H1 (cell line): Measurements from ENCODE around the gene TMEM235. TPM values are rescaled to one million over a fixed set of nuclear protein-coding genes. Genes with fewer than 3 reads are reported as not detected.

Experiments
- CTCF ChIA-PET: fragments of 300-600 bp; sonication (Branson Sonifier 250); formaldehyde crosslinking; loops from one replicate; lab custom pipeline; 2021; ENCODE audit not compliant: partially characterized antibody; lab: Charles Lee
- POLR2A ChIA-PET: fragments of 300-600 bp; sonication (Branson Sonifier 250); formaldehyde crosslinking; loops from one replicate; lab custom pipeline; 2021; ENCODE audit warnings: inconsistent platforms; ENCODE audit not compliant: partially characterized antibody; lab: Charles Lee
- DNase-seq, 2 experiments: peaks; one replicate each; pipeline versions ENCODE4 v3.0.0 to v3.0.0-alpha.2; 2010 to 2022; ENCODE audit warnings: low spot score in 2 of 2, low read depth in 1 of 2, mixed read lengths in 1 of 2
- FAIRE-seq: peaks from 2 replicates; lab custom pipeline; 2011; peaks lifted over from hg19 to GRCh38; lab: Jason Lieb, UNC
- H2AFZ ChIP-seq: 2 replicates; pipeline ENCODE4 v1.8.1; 2012; ENCODE audit warnings: low read length, inconsistent platforms
- H2AK5ac ChIP-seq: 2 replicates; pipeline ENCODE4 v1.6.1; 2013; ENCODE audit warnings: low read depth, low read length
- H2BK120ac ChIP-seq: replicated peaks from 2 replicates; pipeline ENCODE3; 2013; ENCODE audit warnings: low read depth, low read length, inconsistent platforms
- H2BK12ac ChIP-seq: 2 replicates; pipeline ENCODE4 v1.6.1; 2013; ENCODE audit warnings: low read depth, low read length
- H2BK15ac ChIP-seq: 2 replicates; pipeline ENCODE4 v1.6.1; 2013; ENCODE audit warnings: low read length
- H2BK20ac ChIP-seq: 2 replicates; pipeline ENCODE4 v1.6.1; 2013; ENCODE audit warnings: low read length
- H2BK5ac ChIP-seq: 2 replicates; pipeline ENCODE4 v1.6.1; 2013; ENCODE audit warnings: low read depth, low read length
- H3K14ac ChIP-seq: 2 replicates; pipeline ENCODE4 v1.6.1; 2013; ENCODE audit warnings: inconsistent platforms; ENCODE audit not compliant: insufficient read length
- H3K18ac ChIP-seq: 2 replicates; pipeline ENCODE4 v1.6.1; 2013; ENCODE audit warnings: low read length; ENCODE audit errors: extremely low read depth
- H3K23ac ChIP-seq: 2 replicates; pipeline ENCODE4 v1.6.1; 2013; ENCODE audit warnings: inconsistent platforms; ENCODE audit not compliant: insufficient read length
- H3K23me2 ChIP-seq: 2 replicates; pipeline ENCODE4 v1.6.1; 2013; ENCODE audit warnings: low read depth, low read length
- H3K27ac ChIP-seq: 2 replicates; pipeline ENCODE4 v1.6.1; 2011; ENCODE audit warnings: low read depth, low read length, inconsistent platforms
- H3K27me3 ChIP-seq, 4 experiments: replicated peaks in 1 of 4; 1 replicate in 1 of 4; 2 replicates in 3 of 4; pipeline versions ENCODE4 v1.6.1 to v1.8.1; 2011 to 2013; ENCODE audit warnings: low read length in 3 of 4, mild to moderate bottlenecking in 3 of 4, inconsistent platforms in 2 of 4, mixed read lengths in 2 of 4, moderate library complexity in 1 of 4; ENCODE audit not compliant: control insufficient read depth in 3 of 4, insufficient read depth in 3 of 4; ENCODE audit errors: extremely low read depth in 1 of 4
- H3K36me3 ChIP-seq, 4 experiments: 2 replicates each; pipeline versions ENCODE4 v1.6.1 to v1.8.1; 2011 to 2013; ENCODE audit warnings: mild to moderate bottlenecking in 4 of 4, low read length in 3 of 4, moderate library complexity in 2 of 4, control low read depth in 1 of 4, inconsistent platforms in 1 of 4; ENCODE audit not compliant: insufficient read depth in 4 of 4, control insufficient read depth in 2 of 4
- H3K4ac ChIP-seq: replicated peaks from 2 replicates; pipeline ENCODE3; 2013; ENCODE audit warnings: low read length, low read depth, mixed read lengths, inconsistent platforms; ENCODE audit not compliant: insufficient read length
- H3K4me1 ChIP-seq, 4 experiments: replicated peaks in 1 of 4; 1 replicate in 1 of 4; 2 replicates in 3 of 4; pipeline versions ENCODE4 v1.6.1 to v1.8.1; 2011 to 2013; ENCODE audit warnings: low read length in 3 of 4, inconsistent platforms in 2 of 4, mixed read lengths in 1 of 4; ENCODE audit not compliant: insufficient read depth in 4 of 4, control insufficient read depth in 3 of 4
- H3K4me2 ChIP-seq, 2 experiments: 2 replicates each; pipeline versions ENCODE4 v1.6.1 to v1.8.1; 2011 to 2013; ENCODE audit warnings: low read depth in 2 of 2, low read length in 2 of 2, control low read depth in 1 of 2, inconsistent platforms in 1 of 2, mild to moderate bottlenecking in 1 of 2; ENCODE audit not compliant: insufficient read depth in 1 of 2
- H3K4me3 ChIP-seq, 4 experiments: fragments of 200-600, 300-600 bp in 1 of 4; sonication (generic), shearing (Covaris generic), sonication (Bioruptor Twin) in 1 of 4; 2 replicates each; pipeline versions ENCODE4 v1.5.1 to v1.8.1; 2011 to 2016; ENCODE audit warnings: low read length in 4 of 4, low read depth in 3 of 4, control low read depth in 2 of 4, inconsistent platforms in 2 of 4, mild to moderate bottlenecking in 2 of 4, mixed read lengths in 1 of 4, moderate library complexity in 1 of 4; ENCODE audit not compliant: insufficient read depth in 2 of 4; ENCODE audit errors: extremely low read depth in 1 of 4
- H3K56ac ChIP-seq: replicated peaks from 2 replicates; pipeline ENCODE3; 2013; ENCODE audit warnings: low read depth, mild to moderate bottlenecking, mixed read lengths, low read length, inconsistent platforms; ENCODE audit not compliant: insufficient read length
- H3K79me1 ChIP-seq: 2 replicates; pipeline ENCODE4 v1.6.1; 2013; ENCODE audit warnings: low read depth, low read length, control low read depth
- H3K79me2 ChIP-seq, 2 experiments: 2 replicates each; pipeline versions ENCODE4 v1.6.1 to v1.8.1; 2012 to 2013; ENCODE audit warnings: low read length in 2 of 2, mild to moderate bottlenecking in 2 of 2, inconsistent platforms in 1 of 2; ENCODE audit not compliant: insufficient read depth in 2 of 2, control insufficient read depth in 1 of 2
- H3K9ac ChIP-seq, 4 experiments: replicated peaks in 1 of 4; 1 replicate in 1 of 4; 2 replicates in 3 of 4; pipeline versions ENCODE4 v1.6.1 to v1.8.1; 2011 to 2013; ENCODE audit warnings: low read depth in 3 of 4, low read length in 3 of 4, control low read depth in 2 of 4, mild to moderate bottlenecking in 2 of 4, moderate library complexity in 2 of 4, inconsistent platforms in 1 of 4; ENCODE audit errors: extremely low read depth in 1 of 4
- H3K9me3 ChIP-seq, 2 experiments: 2 replicates each; pipeline versions ENCODE4 v1.6.1 to v1.8.1; 2012 to 2013; ENCODE audit warnings: mild to moderate bottlenecking in 2 of 2, moderate library complexity in 2 of 2, control low read depth in 1 of 2, inconsistent platforms in 1 of 2, low read depth in 1 of 2, low read length in 1 of 2, mixed read lengths in 1 of 2; ENCODE audit not compliant: insufficient read depth in 2 of 2
- H4K20me1 ChIP-seq, 2 experiments: replicated peaks in 1 of 2; 2 replicates each; pipeline versions ENCODE3 to v1.8.1; 2011 to 2013; ENCODE audit warnings: inconsistent platforms in 2 of 2, low read length in 2 of 2, mild to moderate bottlenecking in 1 of 2; ENCODE audit not compliant: insufficient read depth in 2 of 2, control insufficient read depth in 1 of 2
- H4K5ac ChIP-seq: 2 replicates; pipeline ENCODE4 v1.6.1; 2013; ENCODE audit warnings: low read length, low read depth, mixed read lengths, inconsistent platforms; ENCODE audit not compliant: insufficient read length
- H4K8ac ChIP-seq: 2 replicates; pipeline ENCODE4 v1.8.0; 2013; ENCODE audit warnings: mild to moderate bottlenecking, moderate library complexity, low read length, inconsistent platforms; ENCODE audit not compliant: insufficient read depth; ENCODE audit errors: extremely low read depth
- H4K91ac ChIP-seq: replicated peaks from 2 replicates; pipeline ENCODE3; 2013; ENCODE audit warnings: low read length, mixed read lengths, inconsistent platforms; ENCODE audit not compliant: insufficient read length
- BACH1 ChIP-seq: IDR thresholded peaks from 2 replicates; pipeline ENCODE4 v1.6.1; 2012; ENCODE audit warnings: low read length, improper control_type of control experiment
- CBX5 ChIP-seq: fragments of 300-800, 300-1000 bp; sonication (generic); IDR thresholded peaks from 2 replicates; pipeline ENCODE4 v1.7.1; 2016; ENCODE audit warnings: antibody characterized with exemption, low read length, low read depth
- CEBPB ChIP-seq: IDR thresholded peaks from 2 replicates; pipeline ENCODE4 v1.6.1; 2012; ENCODE audit warnings: low read depth, low read length
- JUN ChIP-seq: IDR thresholded peaks from 2 replicates; pipeline ENCODE4 v1.6.1; 2011; ENCODE audit warnings: low read depth, mild to moderate bottlenecking, improper control_type of control experiment, low read length
- KDM1A ChIP-seq: fragments of 200-600, 300-600 bp; sonication (generic); IDR thresholded peaks from 2 replicates; pipeline ENCODE4 v1.7.1; 2016; ENCODE audit warnings: mild to moderate bottlenecking, low read length, borderline replicate concordance
- RFX5 ChIP-seq: IDR thresholded peaks from 2 replicates; pipeline ENCODE4 v1.6.1; 2011; ENCODE audit warnings: low read depth, low read length, improper control_type of control experiment, borderline replicate concordance
- SP2 ChIP-seq: IDR thresholded peaks from 2 replicates; pipeline ENCODE4 v1.6.1; 2012; ENCODE audit warnings: mild to moderate bottlenecking, low read length, inconsistent platforms
- SP4 ChIP-seq: IDR thresholded peaks from 2 replicates; pipeline ENCODE4 v1.6.1; 2012; ENCODE audit warnings: low read length, inconsistent platforms
- SUZ12 ChIP-seq: fragments of 200-600 bp; sonication (generic); IDR thresholded peaks from 2 replicates; pipeline ENCODE4 v1.6.1; 2012; ENCODE audit warnings: mild to moderate bottlenecking, inconsistent platforms, low read length, moderate library complexity, mixed read lengths
- TBP ChIP-seq: IDR thresholded peaks from 2 replicates; pipeline ENCODE4 v1.6.1; 2011; ENCODE audit warnings: low read depth, low read length, improper control_type of control experiment
- TCF12 ChIP-seq: IDR thresholded peaks from 2 replicates; pipeline ENCODE4 v1.6.1; 2011; ENCODE audit warnings: low read depth, mild to moderate bottlenecking, low read length
- YY1 ChIP-seq: IDR thresholded peaks from 2 replicates; pipeline ENCODE4 v1.6.1; 2011; ENCODE audit warnings: low read depth, mild to moderate bottlenecking, low read length
- WGBS, 2 experiments: shearing (Covaris generic) in 1 of 2; methylation state at CpG; one replicate each; pipeline versions ENCODE4 v1.1.6 to v1.1.7; 2013 to 2015; ENCODE audit warnings: low lambda C conversion rate in 2 of 2, mixed read lengths in 2 of 2, inconsistent platforms in 1 of 2, low coverage in 1 of 2, missing lambda C conversion rate in 1 of 2; ENCODE audit not compliant: insufficient replicate concordance in 2 of 2, insufficient coverage in 1 of 2, insufficient read length in 1 of 2; ENCODE audit errors: extremely low coverage in 1 of 2, missing lambda C conversion rate in 1 of 2; 5-methylcytosine and 5-hydroxymethylcytosine counted together
- polyA plus RNA-seq, 7 experiments: library from polyadenylated mRNA; depleted of rRNA in 3 of 7; stranded (reverse) in 5 of 7; unstranded in 2 of 7; fragments of >200 nt in 5 of 7; fragments of 200-250 nt in 2 of 7; gene quantifications; 1 replicate in 5 of 7; 2 replicates in 1 of 7; 4 replicates in 1 of 7; pipeline versions ENCODE4 v1.2.1 to v1.2.3, GENCODE V29; 2011 to 2013; ENCODE audit warnings: missing spikeins in 2 of 7, mixed read lengths in 2 of 7
- total RNA-seq: library from RNA; stranded (reverse); fragmentation: NEBNext Ultra II Directional; extraction: Animal tissue kit (Norgen Biotek cat#: 25700); gene quantifications from 2 replicates; pipeline ENCODE4 v1.2.1, GENCODE V29; 2021
- TF ChIP-seq, protein P1 (sequence below): IDR thresholded peaks from 2 replicates; pipeline ENCODE4 v1.6.1; 2012; ENCODE audit warnings: inconsistent platforms

TMEM235 gene
- total and polyA plus RNA-seq, 2 of the 8 experiments (the other 6 are each of a cell fraction or from before 2014, with no cell fraction given) = 0.05 to 0.15 TPM

DNA sequence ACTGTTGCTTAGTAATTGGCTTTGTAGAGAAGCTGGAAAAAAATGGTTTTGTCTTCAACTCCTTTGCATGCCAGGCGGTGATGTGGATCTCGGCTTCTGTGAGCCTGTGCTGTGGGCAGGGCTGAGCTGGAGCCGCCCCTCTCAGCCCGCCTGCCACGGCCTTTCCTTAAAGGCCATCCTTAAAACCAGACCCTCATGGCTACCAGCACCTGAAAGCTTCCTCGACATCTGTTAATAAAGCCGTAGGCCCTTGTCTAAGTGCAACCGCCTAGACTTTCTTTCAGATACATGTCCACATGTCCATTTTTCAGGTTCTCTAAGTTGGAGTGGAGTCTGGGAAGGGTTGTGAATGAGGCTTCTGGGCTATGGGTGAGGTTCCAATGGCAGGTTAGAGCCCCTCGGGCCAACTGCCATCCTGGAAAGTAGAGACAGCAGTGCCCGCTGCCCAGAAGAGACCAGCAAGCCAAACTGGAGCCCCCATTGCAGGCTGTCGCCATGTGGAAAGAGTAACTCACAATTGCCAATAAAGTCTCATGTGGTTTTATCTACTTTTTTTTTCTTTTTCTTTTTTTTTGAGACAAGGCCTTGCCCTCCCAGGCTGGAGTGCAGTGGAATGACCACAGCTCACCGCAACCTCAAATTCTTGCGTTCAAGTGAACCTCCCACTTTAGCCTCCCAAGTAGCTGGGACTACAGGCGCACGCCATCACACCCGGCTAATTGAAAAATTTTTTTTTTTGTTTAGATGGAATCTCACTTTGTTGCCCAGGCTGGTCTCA lies 6.2 kb upstream of the TMEM235 start:
- peaks cover 0 to 3% of the 10 kb centered on the region in 2 experiments for H4K20me1 ChIP-seq
- H2BK15ac ChIP-seq = no peak overlapping the region
- H2BK20ac ChIP-seq = no peak overlapping the region
- H3K14ac ChIP-seq = no peak overlapping the region
- no peaks in the 10 kb centered on the region for H3K23me2 ChIP-seq
- no peaks in the 10 kb centered on the region for H3K9me3 ChIP-seq
- no peak overlapping the region for H3K27ac ChIP-seq
- no peak overlapping the region for H3K56ac ChIP-seq
- DNase-seq (no peak), FAIRE-seq (no peak)
- ChIA-PET CTCF (interaction anchor here (1.0 to 3.3 kb wide), 5 partner anchors 9 to 44 kb away, joined by 3 to 27 read pairs (median 4); no protein-coding TSS in a partner anchor), POLR2A (interaction anchor here (0.6 to 4.1 kb wide), 11 partner anchors 11 to 83 kb away, joined by 3 to 19 read pairs (median 4); partner anchors contain the start of genes AFMID, BIRC5 and TK1)
- H2BK5ac ChIP-seq = no peak overlapping the region
- H4K5ac ChIP-seq = no peak overlapping the region
- no peak overlapping the region for H2BK120ac ChIP-seq
- H2AFZ ChIP-seq = no peak overlapping the region
- no peak overlapping the region for H3K4ac ChIP-seq
- H3K23ac ChIP-seq = no peak overlapping the region
- no peak overlapping the region for H2BK12ac ChIP-seq
- no peaks in the 10 kb centered on the region for H3K79me1 ChIP-seq
- H2AK5ac ChIP-seq = no peak overlapping the region
- no peaks in the 10 kb centered on the region for H3K4me1 ChIP-seq
- H3K4me3 ChIP-seq = no peak overlapping the region
- WGBS, 2 experiments = 93% methylated on average over 16 of the region's 16 CpGs; no CpG with 5 or more reads in 1 of the 2 experiments
- no peak overlapping the region for H3K4me2 ChIP-seq
- peaks cover 13 to 33% (median 26%) of the 10 kb centered on the region in 4 experiments for H3K36me3 ChIP-seq
- peaks cover 0 to under 1% (median under 1%) of the 10 kb centered on the region in 4 experiments; a peak in 1 of 7 replicates for H3K27me3 ChIP-seq
- H3K79me2 ChIP-seq = peaks cover 0 to 2% of the 10 kb centered on the region in 2 experiments; a peak in 1 of 4 replicates
- no peak overlapping the region for H4K91ac ChIP-seq
- H3K18ac ChIP-seq = no peak overlapping the region
- H4K8ac ChIP-seq = no peak overlapping the region
- H3K9ac ChIP-seq = no peak overlapping the region
- TF ChIP-seq KDM1A (no peak), SP2 (no peak), CBX5 (no peak), YY1 (no peak), JUN (no peak), RFX5 (no peak), TBP (no peak), BACH1 (no peak), SUZ12 (no peak), SP4 (no peak), TCF12 (no peak), CEBPB (no peak)
- TF ChIP-seq, protein P1, sequence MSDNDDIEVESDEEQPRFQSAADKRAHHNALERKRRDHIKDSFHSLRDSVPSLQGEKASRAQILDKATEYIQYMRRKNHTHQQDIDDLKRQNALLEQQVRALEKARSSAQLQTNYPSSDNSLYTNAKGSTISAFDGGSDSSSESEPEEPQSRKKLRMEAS = no peak
